ENCODE data around the gene HK2.
"Not testable (repeated sequence)": the region's sequence is repeated elsewhere in the genome, so short reads cannot be mapped to it uniquely, and the experiment has no call there.

HK2 gene

DNA sequence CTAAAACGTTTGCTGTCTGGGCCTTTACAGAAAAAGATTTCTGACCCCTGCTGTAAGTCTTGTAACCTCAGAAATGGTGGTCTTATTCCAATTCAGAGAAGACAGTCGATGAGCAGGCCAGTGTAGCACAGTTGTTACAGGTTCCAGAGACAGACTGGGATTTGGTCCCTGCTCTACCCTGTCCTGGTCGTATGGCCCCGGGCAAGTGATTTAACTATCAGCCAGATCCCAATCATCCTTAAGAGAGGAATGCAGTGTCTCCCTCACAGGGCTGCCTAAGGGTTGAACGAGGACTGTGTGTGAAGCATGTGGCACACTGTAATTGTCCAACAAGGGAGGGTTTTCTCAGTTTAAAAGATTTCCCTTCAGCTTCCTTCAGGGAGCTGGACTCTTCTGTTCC lies 47.2 kb downstream of the HK2 start:
- no peak for DNase-seq

DNA sequence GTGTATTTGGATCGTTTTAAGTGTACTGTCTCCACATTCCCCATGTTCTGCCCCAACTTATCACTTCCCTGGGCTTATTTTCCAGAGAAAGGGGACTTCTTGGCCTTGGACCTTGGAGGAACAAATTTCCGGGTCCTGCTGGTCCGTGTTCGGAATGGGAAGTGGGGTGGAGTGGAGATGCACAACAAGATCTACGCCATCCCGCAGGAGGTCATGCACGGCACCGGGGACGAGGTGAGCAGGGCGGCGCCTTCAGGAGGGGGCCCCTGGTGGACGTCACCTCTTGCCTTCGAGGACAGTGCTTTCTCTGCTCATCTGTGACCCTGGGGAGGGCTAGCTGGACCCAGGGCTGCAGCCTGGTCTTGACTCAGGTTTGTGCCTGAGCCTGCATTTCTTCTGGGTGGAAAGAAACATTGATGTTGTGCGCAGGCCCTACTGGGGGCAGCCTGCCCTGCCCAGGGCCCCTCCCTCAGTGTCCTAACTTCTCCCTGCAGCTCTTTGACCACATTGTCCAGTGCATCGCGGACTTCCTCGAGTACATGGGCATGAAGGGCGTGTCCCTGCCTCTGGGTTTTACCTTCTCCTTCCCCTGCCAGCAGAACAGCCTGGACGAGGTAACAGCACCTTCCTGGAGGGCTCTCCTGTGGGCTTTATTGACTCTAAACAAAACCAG lies 47.8 kb downstream of the HK2 start:
- DNase-seq = no peak

DNA sequence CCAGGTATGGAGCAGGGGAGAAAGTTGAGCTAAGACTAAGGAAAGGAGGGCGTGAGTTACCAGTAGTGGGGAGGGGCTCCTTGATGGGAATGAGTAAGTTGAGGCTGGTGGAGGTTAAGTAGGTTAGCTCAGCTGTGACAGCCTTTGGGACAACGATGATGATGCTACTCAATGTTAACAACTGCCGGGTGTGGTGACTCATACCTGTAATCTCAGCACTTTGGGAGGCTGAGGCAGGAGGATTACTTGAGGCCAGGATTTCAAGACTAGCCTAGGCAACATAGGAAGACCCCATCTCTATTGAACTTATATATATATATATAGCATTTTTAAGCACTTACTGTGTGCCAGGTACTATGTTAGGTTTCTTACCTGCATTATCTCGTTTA lies 48.4 kb downstream of the HK2 start:
- no peak for DNase-seq

DNA sequence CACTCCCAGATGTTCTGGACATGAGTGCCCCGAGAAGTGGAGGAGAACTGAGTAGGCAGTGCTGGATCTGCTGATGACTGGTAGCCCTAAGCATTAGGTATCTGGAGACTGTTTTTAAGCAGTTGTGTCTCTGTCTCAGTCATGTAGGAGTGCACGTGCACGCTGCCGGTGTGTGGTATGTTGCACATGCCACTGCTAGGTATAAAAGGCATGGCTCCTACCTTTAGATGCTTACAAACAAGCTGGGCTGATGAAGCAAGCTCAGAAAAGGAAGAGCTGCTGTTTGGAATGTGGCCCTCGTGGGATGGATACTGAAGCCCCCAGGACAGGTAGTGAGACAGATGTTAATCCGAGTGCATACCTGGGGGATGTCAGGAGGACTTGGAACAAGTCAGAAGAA lies 49.1 kb downstream of the HK2 start:
- DNase-seq = no peak

DNA sequence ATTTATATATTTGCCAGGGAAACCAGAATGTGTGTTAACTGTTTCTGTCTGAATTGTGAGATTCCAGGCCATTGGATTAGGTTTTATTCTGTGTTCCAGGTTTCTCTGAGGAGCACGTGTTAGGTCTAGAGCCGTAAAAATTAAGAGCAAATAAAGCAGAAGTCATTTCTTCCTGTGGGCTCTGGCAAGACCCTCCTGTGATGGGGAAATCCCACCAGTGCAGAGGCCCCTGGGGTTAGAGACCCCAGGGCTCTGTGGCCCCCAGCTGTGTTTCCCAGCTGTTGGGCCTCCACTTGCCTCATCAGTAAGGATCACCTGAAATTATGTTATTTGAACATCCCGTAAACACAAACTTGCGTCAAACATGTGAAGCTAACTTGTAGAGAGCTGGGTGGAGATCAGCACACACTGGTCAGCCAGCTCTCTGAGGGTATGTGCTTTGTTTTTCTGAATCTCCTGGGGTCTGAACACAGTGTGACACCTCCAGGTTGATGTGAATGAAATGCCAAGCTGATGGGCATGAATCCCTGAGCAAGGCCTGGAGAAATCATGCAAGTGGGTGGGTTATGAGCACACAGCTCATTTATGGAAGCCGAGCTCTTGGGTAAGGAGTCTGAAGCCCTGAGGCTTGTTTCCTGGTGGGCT lies 50.3 kb downstream of the HK2 start:
- no peak for DNase-seq

DNA sequence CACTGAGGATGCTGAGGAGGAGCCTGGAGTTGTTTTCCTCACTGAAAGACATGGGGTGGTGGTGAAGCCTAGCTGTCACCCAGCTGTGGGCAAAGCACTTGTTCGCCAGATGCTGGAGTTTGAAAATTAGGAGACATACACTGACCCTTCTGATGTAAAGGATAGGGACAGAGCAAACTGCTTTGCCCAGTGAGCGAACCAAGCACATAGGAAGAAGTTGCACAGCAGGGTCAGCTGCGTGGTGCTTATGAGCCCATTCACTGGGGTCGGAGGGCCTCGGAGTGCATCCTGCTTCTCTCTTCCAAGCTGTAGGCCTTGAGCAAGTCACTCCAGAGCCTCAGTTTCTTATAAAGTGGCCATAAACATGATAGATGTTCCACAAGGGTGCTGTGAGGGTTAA lies 50.9 kb downstream of the HK2 start:
- no peak for DNase-seq

DNA sequence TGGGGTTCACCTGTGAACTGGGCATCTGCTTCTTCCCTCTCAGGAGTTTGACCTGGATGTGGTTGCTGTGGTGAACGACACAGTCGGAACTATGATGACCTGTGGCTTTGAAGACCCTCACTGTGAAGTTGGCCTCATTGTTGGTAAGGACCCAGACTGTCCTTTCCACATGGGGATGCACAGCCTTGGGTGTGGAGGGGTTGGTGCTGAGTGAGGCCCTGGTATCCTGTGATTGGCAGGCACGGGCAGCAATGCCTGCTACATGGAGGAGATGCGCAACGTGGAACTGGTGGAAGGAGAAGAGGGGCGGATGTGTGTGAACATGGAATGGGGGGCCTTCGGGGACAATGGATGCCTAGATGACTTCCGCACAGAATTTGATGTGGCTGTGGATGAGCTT lies 52.3 kb downstream of the HK2 start:
- no peak for DNase-seq

DNA sequence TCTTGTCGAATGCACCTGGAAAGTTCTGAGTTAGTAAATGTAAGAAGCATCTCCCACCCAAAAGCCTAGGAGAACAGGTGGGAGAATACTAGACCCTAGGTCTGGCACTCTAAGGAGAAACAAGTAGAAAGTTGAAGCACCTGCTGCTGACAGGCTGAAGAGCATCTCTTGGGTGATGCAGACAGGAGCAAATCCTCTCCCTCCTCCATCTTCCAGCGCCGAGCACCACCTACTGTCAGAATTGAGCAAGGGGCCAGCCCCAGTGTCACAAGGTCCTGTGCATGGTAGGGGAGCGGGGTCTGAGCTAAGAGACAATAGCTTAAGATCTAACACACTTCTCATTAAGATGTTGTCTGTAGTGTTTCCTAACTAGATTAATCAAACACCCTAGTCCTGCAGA lies 52.9 kb downstream of the HK2 start:
- no peak for DNase-seq

DNA sequence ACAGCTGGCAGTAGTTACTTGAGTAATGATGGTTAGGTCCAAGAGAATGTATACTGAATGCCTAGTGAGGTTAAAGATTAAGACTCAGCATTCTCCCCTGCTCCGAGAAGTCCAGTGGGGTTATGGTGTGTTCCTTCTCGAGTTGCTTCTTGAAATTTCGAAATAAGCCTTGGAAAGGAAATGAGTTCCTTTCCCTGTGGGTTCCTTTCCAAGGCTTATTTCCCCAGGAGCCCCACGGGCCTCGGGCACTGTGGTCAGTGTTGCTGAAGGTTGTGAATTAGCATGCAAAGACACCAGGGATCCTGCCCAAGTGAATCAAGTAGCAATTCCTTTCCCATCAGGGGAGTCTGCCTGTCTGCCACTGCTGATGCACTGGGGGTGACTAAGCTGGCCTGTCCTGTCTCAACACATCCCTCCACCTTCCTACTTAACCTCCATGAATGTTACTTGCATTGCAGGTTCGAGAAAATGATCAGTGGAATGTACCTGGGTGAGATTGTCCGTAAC lies 53.6 kb downstream of the HK2 start:
- DNase-seq = no peak

DNA sequence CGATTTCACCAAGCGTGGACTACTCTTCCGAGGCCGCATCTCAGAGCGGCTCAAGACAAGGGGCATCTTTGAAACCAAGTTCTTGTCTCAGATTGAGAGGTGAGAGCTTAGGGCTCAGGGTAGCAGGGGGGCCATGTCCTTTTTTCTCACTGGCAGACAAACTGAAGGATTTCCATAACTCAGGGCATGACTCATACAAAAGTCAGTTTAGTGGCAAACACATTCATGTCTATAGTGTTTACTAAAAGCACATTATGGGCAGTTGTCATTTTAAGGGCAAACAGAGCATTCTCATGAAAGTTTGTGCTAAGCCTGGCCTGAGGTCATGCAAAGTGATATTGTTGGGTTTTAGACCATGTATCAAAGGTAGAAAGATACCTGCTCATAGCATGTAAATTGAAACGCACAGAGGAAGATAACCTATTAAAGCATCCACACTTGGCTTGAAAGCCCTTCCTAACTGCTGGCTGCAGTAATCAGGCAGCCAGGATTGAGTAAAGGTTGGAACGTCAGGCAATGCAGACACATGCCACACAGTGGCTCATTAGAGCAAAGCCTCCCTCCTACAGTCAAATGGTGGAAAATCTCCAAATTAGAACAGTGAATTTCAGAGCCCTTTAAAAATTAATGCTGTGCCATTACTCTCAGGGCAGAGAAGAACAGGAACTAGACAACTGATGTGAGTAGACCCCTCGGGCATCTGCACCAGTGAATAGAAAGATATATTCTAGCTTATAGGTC lies 54.2 kb downstream of the HK2 start:
- no peak for DNase-seq

DNA sequence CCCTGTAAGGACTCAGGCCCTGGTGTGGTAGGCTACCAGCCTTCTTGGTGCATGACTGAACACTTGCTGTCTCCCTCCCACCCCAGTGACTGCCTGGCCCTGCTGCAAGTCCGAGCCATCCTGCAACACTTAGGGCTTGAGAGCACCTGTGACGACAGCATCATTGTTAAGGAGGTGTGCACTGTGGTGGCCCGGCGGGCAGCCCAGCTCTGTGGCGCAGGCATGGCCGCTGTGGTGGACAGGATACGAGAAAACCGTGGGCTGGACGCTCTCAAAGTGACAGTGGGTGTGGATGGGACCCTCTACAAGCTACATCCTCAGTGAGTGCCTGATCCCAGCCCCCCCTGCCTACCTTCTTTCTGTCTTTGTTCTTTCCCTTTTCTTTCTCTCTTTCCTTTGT lies 55.2 kb downstream of the HK2 start:
- DNase-seq = no peak

DNA sequence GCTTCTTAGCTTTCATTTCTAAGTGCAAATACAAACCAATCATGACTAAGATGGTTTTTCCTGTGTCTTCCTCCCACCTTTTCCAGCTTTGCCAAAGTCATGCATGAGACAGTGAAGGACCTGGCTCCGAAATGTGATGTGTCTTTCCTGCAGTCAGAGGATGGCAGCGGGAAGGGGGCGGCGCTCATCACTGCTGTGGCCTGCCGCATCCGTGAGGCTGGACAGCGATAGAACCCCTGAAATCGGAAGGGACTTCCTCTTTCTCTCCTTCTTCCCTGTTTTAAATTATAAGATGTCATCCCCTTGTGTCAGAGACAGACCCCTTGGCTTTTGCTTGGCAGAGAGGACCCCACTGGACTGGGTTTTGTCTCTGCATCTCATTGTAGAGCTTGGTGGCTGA lies 56.8 kb downstream of the HK2 start:
- DNase-seq = no peak

DNA sequence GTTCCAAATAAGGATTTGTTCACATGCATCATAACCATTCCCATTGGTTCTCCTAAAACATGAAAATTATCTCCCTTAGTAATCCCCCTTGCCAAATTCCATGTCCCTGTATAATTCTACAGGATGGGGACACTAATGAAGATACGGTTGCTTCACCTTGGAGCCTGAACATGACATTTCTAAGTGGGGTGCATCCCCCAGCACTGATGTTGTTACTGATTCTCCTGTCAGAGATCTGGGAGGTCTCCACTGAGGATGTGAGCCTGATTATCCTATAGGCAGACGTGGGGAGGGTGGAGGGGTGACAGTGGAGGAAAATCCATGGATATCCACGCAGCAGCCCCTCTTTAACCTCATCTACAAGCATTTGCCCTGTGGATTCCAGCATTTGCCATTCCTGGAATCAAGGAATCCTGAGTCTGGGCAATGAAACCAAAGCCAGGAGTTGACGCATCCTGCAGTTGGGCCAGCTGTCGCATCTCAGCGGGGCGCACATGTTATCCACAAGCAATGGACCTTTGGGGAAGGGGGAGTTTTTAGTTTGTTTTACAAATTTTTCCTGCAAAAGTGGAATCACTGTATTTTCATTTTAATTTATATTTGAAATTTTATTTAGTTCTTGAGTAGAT lies 57.3 kb downstream of the HK2 start:
- no peak for DNase-seq

DNA sequence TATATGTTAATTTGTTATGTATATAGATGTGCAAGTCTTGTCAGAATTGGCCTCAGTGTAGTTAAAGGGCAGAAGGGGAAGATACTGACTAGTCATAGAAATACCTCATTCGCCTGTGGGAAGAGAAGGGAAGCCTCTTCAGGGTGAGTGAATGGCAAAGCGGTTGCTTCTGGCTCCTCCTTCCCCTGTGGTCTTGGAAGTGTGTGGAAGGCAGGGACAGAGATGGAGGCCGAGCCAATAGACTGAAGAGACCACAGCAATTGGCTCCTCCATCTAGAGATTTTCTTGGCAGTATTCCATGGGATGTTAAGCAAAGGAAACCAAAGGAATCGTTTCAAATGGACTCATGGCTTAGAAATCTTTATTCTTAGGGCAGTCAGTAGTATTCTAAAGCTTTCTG lies 57.9 kb downstream of the HK2 start:
- not testable (repeated sequence) for DNase-seq

DNA sequence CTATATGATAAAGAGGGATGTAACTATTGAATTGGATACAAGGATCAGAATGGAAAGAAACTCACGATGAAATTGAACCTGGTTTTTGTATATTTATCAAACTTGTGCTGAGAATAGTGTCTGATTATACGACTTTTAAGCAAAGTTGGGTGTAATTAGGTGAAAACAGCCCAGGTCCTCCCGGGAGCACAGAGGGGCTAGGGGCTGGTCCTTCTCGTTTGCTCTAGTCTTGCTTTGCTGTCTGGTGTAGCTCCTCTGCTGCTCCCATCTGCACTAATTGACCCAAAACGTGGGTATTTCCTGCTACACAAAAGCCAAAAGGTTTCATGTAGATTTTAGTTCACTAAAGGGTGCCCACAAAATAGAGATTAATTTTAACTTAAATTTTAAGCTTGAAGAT lies 58.7 kb downstream of the HK2 start:
- no peak for DNase-seq

DNA sequence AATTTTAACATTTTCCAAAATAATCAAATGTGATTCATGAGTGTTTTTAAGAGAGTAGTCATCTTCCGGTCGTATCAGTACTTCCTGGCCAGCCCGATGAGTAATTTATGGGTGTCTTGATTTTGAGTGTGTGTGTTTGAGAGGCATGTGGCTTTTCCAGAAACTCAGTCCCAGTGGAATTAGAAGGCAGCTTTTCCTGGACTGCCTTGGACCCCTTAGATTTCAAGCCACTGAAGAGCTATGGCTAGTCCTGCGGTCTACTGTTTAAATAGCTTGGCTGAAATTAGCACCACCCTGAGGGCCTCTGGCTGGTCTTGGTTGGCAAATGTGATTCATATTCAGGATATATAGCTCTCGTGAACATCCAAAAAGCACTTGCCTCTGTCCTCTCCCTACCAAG lies 59.4 kb downstream of the HK2 start:
- no peak for DNase-seq

DNA sequence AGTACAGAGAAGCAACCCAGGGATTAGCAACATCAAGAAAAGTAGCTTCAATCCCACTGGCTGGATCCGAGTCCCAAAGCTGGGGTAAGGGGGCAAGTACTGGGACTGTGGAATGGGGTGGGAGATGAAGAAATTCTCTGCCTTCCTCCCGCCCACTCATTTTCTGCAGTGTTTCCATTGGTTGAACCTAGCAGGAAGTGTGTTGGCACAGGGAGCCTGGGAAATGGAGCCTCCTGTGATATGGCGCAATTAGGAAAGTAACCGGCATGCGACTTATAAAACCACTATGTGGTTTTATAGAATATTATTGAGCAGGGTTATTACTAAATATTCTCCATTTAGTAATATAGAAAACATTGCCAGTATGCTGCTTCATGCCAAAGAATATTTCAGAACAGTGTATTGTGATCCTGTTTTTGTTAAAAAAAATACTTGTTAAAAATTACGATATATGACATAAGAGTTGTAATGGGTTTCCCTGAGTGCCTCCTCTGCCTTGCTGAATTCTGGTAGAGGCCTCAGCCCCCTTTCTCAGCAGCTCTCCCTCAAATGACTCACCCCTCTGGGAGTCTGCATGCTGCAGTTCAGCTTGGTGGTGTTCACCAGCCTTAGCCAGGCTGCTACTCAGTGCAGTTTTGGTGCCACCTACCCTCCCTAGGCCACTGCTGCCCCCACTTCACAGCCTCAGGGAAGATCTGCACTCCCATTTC lies 60.5 kb downstream of the HK2 start:
- no peak for DNase-seq

DNA sequence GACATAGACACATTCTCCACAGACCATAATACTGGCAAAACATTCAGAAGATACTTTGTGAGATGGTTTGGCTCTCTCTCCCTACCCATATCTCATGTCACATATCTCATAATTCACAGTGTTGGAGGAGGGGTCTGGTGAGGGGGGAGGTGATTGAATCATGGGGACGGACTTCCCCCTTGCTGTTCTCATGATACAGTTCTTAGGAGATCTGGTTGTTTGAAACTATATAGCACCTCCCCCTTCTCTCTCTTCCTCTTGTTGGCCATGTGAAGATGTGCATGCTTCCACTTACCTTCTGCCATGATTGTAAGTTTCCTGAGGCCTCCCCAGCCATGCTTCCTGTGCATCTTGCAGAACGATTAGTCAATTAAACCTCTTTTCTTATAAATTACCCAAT lies 61.1 kb downstream of the HK2 start:
- no peak for DNase-seq

DNA sequence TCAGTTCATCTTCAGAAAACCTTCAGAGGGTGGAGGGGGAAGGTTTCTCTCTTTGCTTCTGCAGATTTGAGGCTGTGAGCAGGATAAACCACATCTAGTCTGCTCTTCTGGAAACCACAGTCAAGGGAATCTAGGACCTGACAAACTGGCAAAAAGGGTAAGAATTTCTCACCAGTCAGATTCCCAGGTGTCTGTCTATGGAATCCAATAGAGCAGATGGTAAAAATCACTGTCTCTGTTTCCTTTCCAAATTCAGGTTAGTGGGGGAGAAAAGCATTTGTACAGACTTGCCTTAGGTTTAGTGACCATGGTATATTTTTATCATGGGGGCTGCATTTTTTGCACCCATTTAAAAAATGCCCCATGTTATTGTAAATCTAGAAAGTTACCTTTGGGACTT lies 62.3 kb downstream of the HK2 start:
- DNase-seq = no peak

DNA sequence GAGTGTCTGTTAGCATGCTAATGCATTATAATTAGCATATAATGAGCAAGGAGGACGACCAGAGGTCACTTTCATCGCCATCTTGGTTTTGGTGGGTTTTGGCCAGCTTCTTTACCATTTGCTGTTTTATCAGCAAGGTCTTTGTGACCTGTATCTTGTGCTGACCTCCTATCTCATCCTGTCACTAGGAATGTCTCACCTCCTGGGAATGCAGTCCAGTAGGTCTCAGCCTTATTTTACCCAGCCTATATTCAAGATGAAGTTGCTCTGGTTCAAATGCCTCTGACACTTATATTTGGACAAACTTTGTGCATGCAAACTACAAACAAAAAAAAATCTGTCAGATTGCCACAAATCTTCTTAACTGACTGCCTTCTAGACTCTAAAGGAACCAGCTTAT lies 66.3 kb downstream of the HK2 start:
- not testable (repeated sequence) for DNase-seq

DNA sequence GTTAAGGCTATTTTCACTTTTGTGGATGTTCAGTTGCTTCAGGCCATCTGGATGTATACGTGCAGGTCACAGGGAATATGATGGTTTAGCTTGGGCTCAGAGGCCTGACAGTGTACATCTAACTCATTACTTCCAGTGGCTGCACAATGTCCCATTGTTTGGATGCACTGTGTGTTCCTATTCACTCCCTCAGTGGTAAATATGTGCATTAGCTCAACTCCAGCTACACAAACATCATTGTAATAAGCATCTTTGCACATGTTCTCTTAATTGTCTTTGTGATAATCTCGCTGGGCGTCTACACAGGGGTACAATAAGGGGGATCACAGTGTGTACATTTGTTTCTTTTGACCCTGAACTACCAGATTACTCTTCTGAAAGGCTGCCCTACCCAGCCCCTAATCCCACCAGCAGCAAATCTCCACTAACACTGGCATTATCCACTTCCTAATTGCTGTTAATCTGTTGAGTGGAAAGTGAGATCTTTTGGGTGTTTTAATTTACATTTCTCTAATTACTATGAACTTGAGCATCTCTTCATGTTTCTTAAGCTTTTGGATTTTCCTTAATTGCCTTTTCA lies 68.4 kb downstream of the HK2 start:
- no peak for DNase-seq

DNA sequence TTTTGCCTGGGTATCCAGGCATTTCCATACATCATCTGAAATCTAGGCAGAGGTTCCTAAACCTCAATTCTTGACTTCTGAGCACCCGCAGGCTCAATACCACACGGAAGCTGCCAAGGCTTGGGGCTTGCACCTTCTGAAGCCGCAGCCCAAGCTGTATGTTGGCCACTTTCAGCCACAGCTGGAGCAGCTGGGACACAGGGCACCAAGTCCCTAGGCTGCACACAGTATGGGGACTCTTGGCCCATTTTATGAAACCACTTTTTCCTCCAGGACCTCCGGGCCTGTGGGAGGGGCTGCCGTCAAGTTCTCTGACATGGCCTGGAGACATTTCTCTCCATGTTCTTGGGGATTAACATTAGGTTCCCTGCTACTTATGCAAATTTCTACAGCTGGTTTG lies 72.5 kb downstream of the HK2 start:
- no peak for DNase-seq

DNA sequence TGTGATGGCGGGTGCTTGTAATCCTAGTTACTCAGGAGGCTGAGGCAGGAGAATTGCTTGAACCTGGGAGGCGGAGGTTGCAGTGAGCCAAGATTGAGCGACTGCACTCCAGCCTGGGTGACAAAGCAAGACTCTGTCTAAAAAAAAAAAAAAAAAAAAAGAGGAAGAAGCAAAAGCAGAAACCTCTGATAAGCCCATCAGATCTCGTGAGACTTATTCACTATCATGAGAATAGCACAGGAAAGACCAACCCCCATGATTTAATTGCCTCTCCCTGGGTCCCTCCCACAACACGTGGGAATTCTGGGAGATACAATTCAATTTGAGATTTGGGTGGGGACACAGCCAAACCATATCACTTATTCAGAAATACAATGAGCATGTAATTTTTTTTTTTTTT lies 73.6 kb downstream of the HK2 start:
- not testable (repeated sequence) for DNase-seq

Measured in NCI-H2107 (cell line).